ENCODE measurements around the gene ROCK2. TPM values are rescaled to one million over a fixed set of nuclear protein-coding genes. Genes with fewer than 3 reads are reported as not detected.

Gene ROCK2
- total and polyA plus RNA-seq, 9 of the 15 experiments (the other 6 are each of a cell fraction or from before 2014, with no cell fraction given) = 4.9 to 30.6 (median 14.3) TPM

DNA sequence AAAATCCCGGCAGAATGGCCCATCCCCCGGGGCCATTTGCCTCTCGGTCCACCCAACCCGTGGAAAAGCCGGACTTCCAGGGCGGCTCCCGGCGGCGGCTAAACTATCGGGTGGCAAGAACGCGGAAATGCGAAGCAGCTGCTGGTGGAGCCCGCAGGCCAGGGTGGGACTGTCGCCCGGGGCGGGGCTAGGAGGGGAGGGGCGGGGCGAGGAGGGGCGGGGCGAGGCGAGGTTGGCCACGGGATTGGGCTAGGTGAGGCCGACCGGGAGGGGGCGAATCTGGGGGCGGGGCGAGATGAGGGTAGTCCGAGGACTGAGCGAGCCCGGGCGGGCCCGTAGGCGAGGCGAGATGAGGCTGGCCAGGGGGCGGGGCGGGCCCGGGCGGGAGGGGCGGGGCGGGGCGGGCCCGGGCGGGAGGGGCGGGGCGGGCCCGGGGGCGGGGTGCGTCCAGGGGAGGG is 189.5 kb downstream of the ROCK2 start (continued):
- TF ChIP-seq NR2C2 (CRISPR knock-in tag; IDR thresholded peaks at IDR 0.05) (no peak), NR2C2 (tag; IDR thresholded peaks at IDR 0.05) (no peak), HBP1 (CRISPR knock-in tag; IDR thresholded peaks at IDR 0.05) (no peak), POLR2G (IDR thresholded peaks at IDR 0.05; ENCODE audit: low read depth, low read length) (peak; percentile 77), CTCFL (IDR thresholded peaks at IDR 0.05; ENCODE audit: borderline replicate concordance, insufficient read depth, low read depth, low read length, poor library complexity, severe bottlenecking) (no peak), CBX5 (IDR thresholded peaks at IDR 0.05; ENCODE audit: borderline replicate concordance, low read depth) (no peak), PML (IDR thresholded peaks at IDR 0.05; ENCODE audit: low read length) (no peak), BRCA1 (IDR thresholded peaks at IDR 0.05) (no peak), BRCA1 (CRISPR knock-in tag; IDR thresholded peaks at IDR 0.05) (no peak), FUS (optimal IDR thresholded peaks at IDR 0.05; ENCODE audit: low read depth, low read length) (no peak), KDM2B (CRISPR knock-in tag; IDR thresholded peaks at IDR 0.05) (no peak), ARHGAP35 (IDR thresholded peaks at IDR 0.05; ENCODE audit: partially characterized antibody) (no peak), ZNF699 (CRISPR knock-in tag; IDR thresholded peaks at IDR 0.05; ENCODE audit: insufficient replicate concordance) (no peak), CUX1 (CRISPR knock-in tag; IDR thresholded peaks at IDR 0.05) (no peak), NCOA1 (IDR thresholded peaks at IDR 0.05; ENCODE audit: low read depth) (no peak), ZNF24 (IDR thresholded peaks at IDR 0.05) (no peak), SRSF9 (IDR thresholded peaks at IDR 0.05; ENCODE audit: borderline replicate concordance, low read depth, low read length) (no peak), MAZ (CRISPR knock-in tag; conservative IDR thresholded peaks at IDR 0.05 in 1 of 2, IDR thresholded peaks at IDR 0.05 in 1 of 2) (no peak), ZNF583 (CRISPR knock-in tag; IDR thresholded peaks at IDR 0.05) (no peak), EZH2 (IDR thresholded peaks at IDR 0.05; ENCODE audit: borderline replicate concordance, low read depth, low read length) (no peak), HDAC1 (IDR thresholded peaks at IDR 0.05) (no peak), L3MBTL2 (IDR thresholded peaks at IDR 0.05) (0 out of 2 replicates have a peak, but pooled peaks have one; percentile 4), ZNF311 (CRISPR knock-in tag; IDR thresholded peaks at IDR 0.05) (no peak), BCOR (IDR thresholded peaks at IDR 0.05) (no peak)
